Smooth muscle cell (in vitro differentiated cells): ENCODE data around the gene ASB9. TPM values are rescaled to one million over a fixed set of nuclear protein-coding genes. Genes with fewer than 3 reads are reported as not detected.

Experiments
- DNase-seq: peaks from one replicate; lab custom pipeline; 2025; ENCODE audit not compliant: unreplicated experiment; lab: John Stamatoyannopoulos, UW
- H2AFZ ChIP-seq: fragments of 200-600 bp; sonication (generic); 2 replicates; pipeline ENCODE4 v1.6.0; 2016; ENCODE audit warnings: antibody characterized with exemption, low read depth, mild to moderate bottlenecking
- H3F3A ChIP-seq: fragments of 200-600 bp; sonication (generic); 2 replicates; pipeline ENCODE4 v1.6.0; 2017; ENCODE audit warnings: antibody characterized with exemption, low read depth
- H3K27ac ChIP-seq: fragments of 200-600 bp; sonication (generic); 2 replicates; pipeline ENCODE4 v1.5.1; 2016; ENCODE audit warnings: low read depth, mild to moderate bottlenecking
- H3K27me3 ChIP-seq: fragments of 200-600 bp; sonication (generic); 2 replicates; pipeline ENCODE4 v1.6.1; 2016; ENCODE audit warnings: low read depth, mild to moderate bottlenecking
- H3K36me3 ChIP-seq: fragments of 200-600 bp; sonication (generic); 2 replicates; pipeline ENCODE4 v1.5.1; 2016; ENCODE audit warnings: low read depth
- H3K4me1 ChIP-seq: fragments of 200-600 bp; sonication (generic); 2 replicates; pipeline ENCODE4 v1.5.1; 2016; ENCODE audit warnings: low read depth
- H3K4me2 ChIP-seq: fragments of 200-600 bp; sonication (generic); 2 replicates; pipeline ENCODE4 v1.6.0; 2016; ENCODE audit warnings: mild to moderate bottlenecking
- H3K4me3 ChIP-seq: fragments of 200-600 bp; sonication (generic); 2 replicates; pipeline ENCODE4 v1.5.1; 2016; ENCODE audit warnings: mild to moderate bottlenecking
- H3K79me2 ChIP-seq: fragments of 200-600 bp; sonication (generic); 2 replicates; pipeline ENCODE4 v1.6.0; 2016; ENCODE audit warnings: low read depth, mild to moderate bottlenecking
- H3K9ac ChIP-seq: fragments of 200-600 bp; sonication (generic); 2 replicates; pipeline ENCODE4 v1.6.0; 2016; ENCODE audit warnings: low read depth
- H3K9me3 ChIP-seq: fragments of 200-600 bp; sonication (generic); replicated peaks from 2 replicates; pipeline ENCODE4 v1.5.1; 2016; ENCODE audit warnings: low read depth
- H4K20me1 ChIP-seq: fragments of 200-600 bp; sonication (generic); 2 replicates; pipeline ENCODE4 v1.6.0; 2016; ENCODE audit warnings: low read depth
- WGBS: methylation state at CpG from one replicate; pipeline ENCODE4 v1.1.7; 2016; ENCODE audit warnings: low lambda C conversion rate; 5-methylcytosine and 5-hydroxymethylcytosine counted together
- polyA plus RNA-seq: library from polyadenylated mRNA; unstranded; fragments of >200 nt; fragmentation: Nextera tagmentation; extraction: Ambion mirVana; gene quantifications from 2 replicates; pipeline ENCODE4 v1.2.1, GENCODE V29; 2016
- total RNA-seq: library from RNA; depleted of rRNA; stranded (reverse); fragments of >200 nt; gene quantifications from 2 replicates; pipeline ENCODE4 v1.2.3, GENCODE V29; 2014
- TF ChIP-seq, protein P1 (sequence below): fragments of 200-600 bp; sonication (generic); IDR thresholded peaks from 2 replicates; pipeline ENCODE4 v1.5.1; 2017; ENCODE audit warnings: borderline replicate concordance, mild to moderate bottlenecking, antibody characterized with exemption; ENCODE audit not compliant: insufficient read depth, poor library complexity, severe bottlenecking

The ASB9 gene
- total and polyA plus RNA-seq, 2 experiments from 2014 or later: 0.39 TPM; not detected in 1

DNA sequence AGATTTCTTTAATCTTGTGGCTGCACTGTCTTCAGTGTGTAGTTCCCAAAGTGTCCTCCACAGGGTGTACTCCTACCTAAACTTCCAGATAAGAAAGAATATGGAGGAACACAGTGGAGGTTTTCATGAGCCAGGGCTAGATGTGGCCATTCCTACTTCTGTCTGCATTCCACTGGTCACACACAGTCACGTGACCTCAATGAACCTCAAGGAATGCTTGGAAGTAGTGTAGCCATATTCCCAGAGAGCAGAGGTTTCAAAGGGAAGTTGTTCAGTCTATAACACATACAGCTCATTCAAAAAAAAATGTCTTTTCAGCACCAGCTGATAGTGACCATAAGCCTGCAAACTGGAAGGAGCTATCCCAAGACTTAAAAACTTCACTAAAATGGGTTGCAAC, 53.6 kb downstream of the ASB9 start:
- no peaks in the 10 kb centered on the region for H4K20me1 ChIP-seq
- H3K79me2 ChIP-seq: no peaks in the 10 kb centered on the region
- no peaks in the 10 kb centered on the region for H3K9me3 ChIP-seq
- no peak overlapping the region for H3K9ac ChIP-seq
- no peaks in the 10 kb centered on the region for H3K4me1 ChIP-seq
- no peaks in the 10 kb centered on the region for H3K36me3 ChIP-seq
- no peaks in the 10 kb centered on the region for H3F3A ChIP-seq
- no peak overlapping the region for H2AFZ ChIP-seq
- H3K4me3 ChIP-seq: no peak overlapping the region
- 73% methylated on average over 1 of the region's 1 CpG for WGBS
- no peak for DNase-seq
- H3K4me2 ChIP-seq: no peak overlapping the region
- H3K27ac ChIP-seq: no peak overlapping the region
- no peaks in the 10 kb centered on the region for H3K27me3 ChIP-seq
- TF ChIP-seq, protein P1, sequence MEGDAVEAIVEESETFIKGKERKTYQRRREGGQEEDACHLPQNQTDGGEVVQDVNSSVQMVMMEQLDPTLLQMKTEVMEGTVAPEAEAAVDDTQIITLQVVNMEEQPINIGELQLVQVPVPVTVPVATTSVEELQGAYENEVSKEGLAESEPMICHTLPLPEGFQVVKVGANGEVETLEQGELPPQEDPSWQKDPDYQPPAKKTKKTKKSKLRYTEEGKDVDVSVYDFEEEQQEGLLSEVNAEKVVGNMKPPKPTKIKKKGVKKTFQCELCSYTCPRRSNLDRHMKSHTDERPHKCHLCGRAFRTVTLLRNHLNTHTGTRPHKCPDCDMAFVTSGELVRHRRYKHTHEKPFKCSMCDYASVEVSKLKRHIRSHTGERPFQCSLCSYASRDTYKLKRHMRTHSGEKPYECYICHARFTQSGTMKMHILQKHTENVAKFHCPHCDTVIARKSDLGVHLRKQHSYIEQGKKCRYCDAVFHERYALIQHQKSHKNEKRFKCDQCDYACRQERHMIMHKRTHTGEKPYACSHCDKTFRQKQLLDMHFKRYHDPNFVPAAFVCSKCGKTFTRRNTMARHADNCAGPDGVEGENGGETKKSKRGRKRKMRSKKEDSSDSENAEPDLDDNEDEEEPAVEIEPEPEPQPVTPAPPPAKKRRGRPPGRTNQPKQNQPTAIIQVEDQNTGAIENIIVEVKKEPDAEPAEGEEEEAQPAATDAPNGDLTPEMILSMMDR: no peak

DNA sequence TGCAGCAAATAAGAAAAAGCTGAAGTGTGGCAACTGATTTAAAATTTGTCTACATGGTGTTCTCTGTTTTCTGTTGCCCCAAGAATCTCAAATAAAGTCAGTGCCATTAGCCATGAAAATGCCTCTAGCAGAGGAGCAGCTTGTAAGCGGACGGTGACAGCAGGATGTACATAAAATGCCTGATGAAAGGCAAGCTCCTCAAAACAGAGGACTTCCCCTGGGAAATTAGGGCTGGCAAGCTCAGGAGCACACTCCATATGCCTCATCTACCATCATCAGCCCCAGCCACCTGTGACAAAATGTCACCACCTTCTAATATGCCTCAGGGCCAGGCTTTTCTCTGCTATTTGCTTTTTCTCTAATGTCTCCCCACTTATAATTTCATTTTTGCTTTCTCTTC, 54.5 kb downstream of the ASB9 start:
- Histone ChIP-seq H2AFZ (no peak overlapping the region), H3F3A (no peaks in the 10 kb centered on the region), H3K9me3 (no peaks in the 10 kb centered on the region), H3K36me3 (no peaks in the 10 kb centered on the region), H3K4me2 (no peak overlapping the region), H4K20me1 (no peaks in the 10 kb centered on the region), H3K4me3 (no peak overlapping the region), H3K4me1 (no peaks in the 10 kb centered on the region), H3K9ac (no peak overlapping the region), H3K27ac (no peak overlapping the region), H3K27me3 (no peaks in the 10 kb centered on the region), H3K79me2 (no peaks in the 10 kb centered on the region)
- DNase-seq: no peak
- WGBS: 76% methylated on average over 2 of the region's 2 CpGs
- TF ChIP-seq, protein P1: no peak

DNA sequence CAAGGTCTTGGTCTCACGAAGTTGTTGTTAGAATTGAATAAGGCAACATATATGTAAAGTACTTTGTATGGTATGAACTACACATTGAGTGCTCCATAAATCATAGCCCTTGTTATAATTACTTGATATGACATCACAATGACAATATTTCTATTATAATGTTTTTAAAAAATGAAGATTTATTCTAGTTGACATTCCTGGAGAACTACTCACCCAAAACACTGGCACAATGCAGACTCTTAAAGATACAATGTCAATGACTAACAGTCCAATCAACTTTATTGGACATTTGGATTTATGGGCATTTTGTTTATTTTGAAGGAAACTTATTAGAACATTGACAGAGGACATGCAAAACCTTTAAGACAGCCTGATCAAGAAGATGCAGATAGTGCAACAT, 55.3 kb downstream of the ASB9 start:
- no peak overlapping the region for H3K4me2 ChIP-seq
- H3K4me3 ChIP-seq: no peak overlapping the region
- no peaks in the 10 kb centered on the region for H3K79me2 ChIP-seq
- TF ChIP-seq, protein P1: no peak
- no peak for DNase-seq
- H2AFZ ChIP-seq: no peak overlapping the region
- H4K20me1 ChIP-seq: no peaks in the 10 kb centered on the region
- no peaks in the 10 kb centered on the region for H3K9me3 ChIP-seq
- H3K9ac ChIP-seq: no peak overlapping the region
- no peaks in the 10 kb centered on the region for H3K27me3 ChIP-seq
- no peak overlapping the region for H3K27ac ChIP-seq
- WGBS: 60% methylated on average over 1 of the region's 1 CpG
- H3F3A ChIP-seq: no peaks in the 10 kb centered on the region
- no peaks in the 10 kb centered on the region for H3K36me3 ChIP-seq
- H3K4me1 ChIP-seq: no peaks in the 10 kb centered on the region

DNA sequence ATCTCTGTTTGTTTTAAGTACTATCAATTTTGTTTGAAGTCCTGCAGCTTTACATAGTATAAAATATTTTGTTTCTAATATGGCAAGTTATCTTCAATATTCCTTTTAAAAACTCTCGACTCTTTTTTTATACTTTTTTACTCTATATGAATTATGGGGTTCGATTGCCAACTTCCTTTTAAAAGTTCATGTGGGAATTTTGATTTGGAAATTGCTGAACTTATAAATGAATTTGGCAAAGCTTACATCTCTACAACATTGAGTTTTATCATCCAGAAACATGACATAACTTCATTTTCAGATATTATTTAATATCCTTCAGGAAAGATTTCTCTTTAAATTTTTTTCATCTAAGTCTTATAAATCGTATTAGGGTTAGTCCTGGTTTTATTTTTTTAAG, 60.8 kb downstream of the ASB9 start:
- Histone ChIP-seq H3K4me2 (no peak overlapping the region), H4K20me1 (no peaks in the 10 kb centered on the region), H3K9ac (no peak overlapping the region), H3F3A (no peaks in the 10 kb centered on the region), H3K9me3 (no peaks in the 10 kb centered on the region), H3K79me2 (no peaks in the 10 kb centered on the region), H3K4me1 (no peaks in the 10 kb centered on the region), H3K36me3 (no peaks in the 10 kb centered on the region), H3K4me3 (no peak overlapping the region), H3K27ac (no peak overlapping the region), H2AFZ (no peak overlapping the region), H3K27me3 (no peaks in the 10 kb centered on the region)
- WGBS: 75% methylated on average over 3 of the region's 3 CpGs
- no peak for DNase-seq
- TF ChIP-seq, protein P1: no peak
